MM.1S (cell line): ENCODE results near the gene CHD6.

Experiments
- EZH2 ChIP-seq: fragments of 300-600 bp; sonication (generic); optimal IDR thresholded peaks from 2 replicates; pipeline ENCODE3; 2017; ENCODE audit warnings: low read depth, mild to moderate bottlenecking, antibody characterized with exemption, low read length, mixed read lengths
- EZH2phosphoT487 ChIP-seq: fragments of 300-600 bp; sonication (generic); IDR thresholded peaks from 2 replicates; pipeline ENCODE4 v1.6.1; 2018; ENCODE audit warnings: antibody characterized with exemption, low read length
- TF ChIP-seq, protein P1 (sequence below): fragments of 300-600 bp; sonication (generic); IDR thresholded peaks from 2 replicates; pipeline ENCODE4 v1.5.1; 2016; ENCODE audit warnings: antibody characterized with exemption, low read length, mixed read lengths

DNA sequence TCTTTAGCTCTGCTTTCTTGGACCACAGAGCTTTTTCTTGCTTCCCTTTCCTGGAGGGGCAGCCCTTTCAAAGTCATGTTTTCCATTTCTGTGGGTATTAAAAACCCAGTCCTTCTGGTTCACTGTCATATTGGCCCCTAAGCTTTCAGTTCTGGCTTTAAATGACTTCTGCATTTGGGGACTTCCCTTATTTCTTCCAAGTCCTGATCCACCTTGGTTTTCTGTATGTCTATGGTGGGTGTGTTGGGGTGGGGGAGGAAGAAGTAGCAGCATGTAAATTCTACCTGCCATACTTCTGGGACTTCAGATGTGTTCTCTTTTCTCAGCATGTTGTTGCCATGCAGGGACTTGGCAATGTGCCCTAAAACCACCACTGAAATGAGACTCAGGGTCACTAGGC, 174.5 kb downstream of the CHD6 start:
- TF ChIP-seq, protein P1, sequence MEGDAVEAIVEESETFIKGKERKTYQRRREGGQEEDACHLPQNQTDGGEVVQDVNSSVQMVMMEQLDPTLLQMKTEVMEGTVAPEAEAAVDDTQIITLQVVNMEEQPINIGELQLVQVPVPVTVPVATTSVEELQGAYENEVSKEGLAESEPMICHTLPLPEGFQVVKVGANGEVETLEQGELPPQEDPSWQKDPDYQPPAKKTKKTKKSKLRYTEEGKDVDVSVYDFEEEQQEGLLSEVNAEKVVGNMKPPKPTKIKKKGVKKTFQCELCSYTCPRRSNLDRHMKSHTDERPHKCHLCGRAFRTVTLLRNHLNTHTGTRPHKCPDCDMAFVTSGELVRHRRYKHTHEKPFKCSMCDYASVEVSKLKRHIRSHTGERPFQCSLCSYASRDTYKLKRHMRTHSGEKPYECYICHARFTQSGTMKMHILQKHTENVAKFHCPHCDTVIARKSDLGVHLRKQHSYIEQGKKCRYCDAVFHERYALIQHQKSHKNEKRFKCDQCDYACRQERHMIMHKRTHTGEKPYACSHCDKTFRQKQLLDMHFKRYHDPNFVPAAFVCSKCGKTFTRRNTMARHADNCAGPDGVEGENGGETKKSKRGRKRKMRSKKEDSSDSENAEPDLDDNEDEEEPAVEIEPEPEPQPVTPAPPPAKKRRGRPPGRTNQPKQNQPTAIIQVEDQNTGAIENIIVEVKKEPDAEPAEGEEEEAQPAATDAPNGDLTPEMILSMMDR = no peak
- no peak for TF ChIP-seq EZH2
- no peak for TF ChIP-seq EZH2phosphoT487
